Measurements from ENCODE around the gene CPT1A.

Gene CPT1A

GRCh38 chr11:68783216-68783821, 58.4 kb downstream of the CPT1A start:
- DNase-seq, result no peak

GRCh38 chr11:68782711-68783110, 59.0 kb downstream of the CPT1A start:
- no peak for DNase-seq

GRCh38 chr11:68780829-68781228, 60.9 kb downstream of the CPT1A start:
- peak; percentile 5 for DNase-seq

- DNase-seq, result no peak
These were observed 63.5 kb downstream of the CPT1A start for GRCh38 chr11:68778205-68778604.

DNA sequence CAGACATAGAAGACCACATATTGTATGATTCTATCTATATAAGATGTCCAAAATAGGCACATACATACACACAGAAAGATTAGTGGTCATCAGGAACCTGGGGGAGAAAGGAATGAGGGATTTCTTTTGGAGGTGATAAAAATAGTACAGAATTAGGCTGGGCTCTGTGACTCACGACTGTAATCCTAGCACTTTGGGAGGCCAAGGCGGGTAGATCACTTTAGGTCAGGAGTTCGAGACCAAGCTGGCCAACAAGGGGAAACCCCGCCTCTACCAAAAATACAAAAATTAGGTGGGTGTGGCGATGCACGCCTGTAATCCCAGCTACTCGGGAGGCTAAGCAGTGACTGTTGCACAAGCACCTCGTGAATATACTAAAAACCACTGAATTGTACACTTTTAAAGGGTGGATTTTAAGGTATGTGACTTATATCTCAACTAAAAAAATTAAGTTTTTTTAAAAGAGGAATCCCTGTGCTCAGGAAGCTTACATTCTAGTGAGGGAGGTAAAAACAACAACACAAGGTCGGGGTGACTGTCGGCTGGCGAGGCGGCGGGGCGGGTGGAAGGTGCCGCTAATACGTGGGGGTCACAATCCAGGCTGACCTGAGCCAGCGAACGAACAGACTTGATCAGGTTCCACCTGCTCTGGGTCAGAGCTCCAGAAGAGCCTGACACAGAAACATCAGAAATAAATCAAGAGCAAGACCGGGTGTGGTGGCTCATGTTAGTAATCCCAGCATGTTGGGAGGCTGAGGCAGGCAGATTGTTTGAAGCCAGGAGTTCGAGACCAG, 65.1 kb downstream of the CPT1A start:
- DNase-seq, result no peak

- no peak for DNase-seq
These were observed 65.7 kb downstream of the CPT1A start for GRCh38 chr11:68775951-68776388.

DNA sequence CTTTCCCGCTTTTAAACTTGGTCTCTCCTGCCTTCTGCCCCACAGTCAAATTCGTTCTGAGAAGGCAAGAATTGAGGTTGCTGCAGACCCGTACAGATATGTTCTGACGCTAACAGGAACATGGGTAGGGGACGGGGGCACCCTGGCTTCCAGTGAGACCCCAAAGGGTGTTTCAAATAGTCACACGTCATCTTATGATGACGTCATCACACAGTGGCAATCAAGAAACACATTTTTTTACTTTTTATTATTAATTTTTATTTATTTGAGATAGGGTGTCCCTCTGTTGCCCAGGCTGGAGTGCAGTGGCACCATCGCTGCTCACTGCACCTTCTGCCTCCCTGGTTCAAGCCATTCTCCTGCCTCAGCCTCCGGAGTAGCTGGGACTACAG, 67.5 kb downstream of the CPT1A start:
- DNase-seq, result no peak

DNA sequence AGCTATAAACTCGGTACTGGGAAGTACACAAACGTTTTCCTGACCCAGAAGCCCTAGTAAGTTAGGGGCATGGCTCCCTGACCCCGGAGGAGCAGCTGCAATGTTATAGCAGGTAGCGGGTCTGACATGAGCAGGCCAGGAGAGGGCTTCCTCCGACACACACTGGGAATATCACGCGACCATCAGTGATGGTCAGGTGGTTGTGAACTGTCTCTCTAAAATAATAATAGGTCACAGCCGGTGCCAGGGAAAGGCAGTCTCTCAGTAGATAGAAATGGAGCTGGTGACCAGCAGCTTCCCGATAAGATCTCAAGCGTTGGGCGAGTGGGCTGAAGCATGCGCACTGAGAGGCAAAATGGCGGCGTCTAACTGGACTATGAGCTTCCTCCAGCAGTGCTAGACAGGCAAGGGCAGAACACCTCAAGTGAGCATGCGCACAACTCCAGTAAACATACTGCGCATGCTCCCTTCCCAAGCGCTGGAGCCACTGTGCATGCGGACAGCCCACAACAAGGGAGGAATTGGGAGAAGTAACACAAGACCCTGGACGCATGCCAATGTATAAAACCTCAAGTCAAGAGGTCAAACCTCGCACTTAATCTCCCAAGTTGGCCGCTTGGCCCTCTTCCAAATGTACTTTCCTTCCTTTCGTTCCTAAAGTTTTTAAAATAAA, 68.1 kb downstream of the CPT1A start:
- no peak for DNase-seq

DNA sequence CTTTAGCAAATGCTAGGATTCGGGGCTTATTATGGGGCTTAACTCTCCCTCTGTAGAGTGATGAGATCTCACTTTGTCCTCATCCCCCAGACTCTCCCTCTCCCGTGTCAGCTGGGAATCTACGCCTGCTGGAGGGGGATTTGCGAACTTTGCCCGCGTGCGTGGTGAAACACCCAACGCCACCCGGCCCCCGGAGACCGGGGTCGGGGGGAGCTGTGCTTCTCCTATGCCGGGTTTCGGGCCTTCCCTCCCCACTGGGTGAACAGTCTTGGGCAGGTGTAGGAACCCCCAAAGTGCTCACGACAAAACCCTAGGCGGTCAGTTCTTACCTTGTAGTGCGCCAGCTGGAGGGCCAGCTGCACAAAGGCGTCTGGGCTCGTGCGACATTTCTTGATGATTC, 68.8 kb downstream of the CPT1A start:
- no peak for DNase-seq

DNA sequence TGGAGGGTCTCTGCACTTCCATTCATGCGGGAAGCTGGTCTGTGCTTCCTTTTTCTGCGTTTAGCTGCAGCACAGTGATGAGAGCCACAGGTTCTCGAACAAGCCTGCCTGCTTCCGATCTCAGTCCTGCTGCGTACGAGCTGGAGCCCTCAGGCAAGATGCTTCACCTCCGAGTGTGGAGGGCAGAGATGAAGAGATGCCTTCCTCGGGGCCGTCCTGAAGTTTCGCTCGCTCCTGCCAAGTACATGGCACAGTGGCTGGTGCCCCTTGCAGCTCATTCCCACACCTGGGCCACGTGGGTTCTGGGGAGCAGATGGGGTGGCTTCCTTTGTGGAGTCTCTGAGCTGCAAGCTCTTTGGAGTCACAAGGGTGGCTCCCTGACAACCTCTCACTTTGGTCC, 70.9 kb downstream of the CPT1A start:
- DNase-seq, result no peak

GRCh38 chr11:68767672-68768071, 74.0 kb downstream of the CPT1A start:
- no peak for DNase-seq

GRCh38 chr11:68766786-68767185, 74.9 kb downstream of the CPT1A start:
- no peak for DNase-seq

DNA sequence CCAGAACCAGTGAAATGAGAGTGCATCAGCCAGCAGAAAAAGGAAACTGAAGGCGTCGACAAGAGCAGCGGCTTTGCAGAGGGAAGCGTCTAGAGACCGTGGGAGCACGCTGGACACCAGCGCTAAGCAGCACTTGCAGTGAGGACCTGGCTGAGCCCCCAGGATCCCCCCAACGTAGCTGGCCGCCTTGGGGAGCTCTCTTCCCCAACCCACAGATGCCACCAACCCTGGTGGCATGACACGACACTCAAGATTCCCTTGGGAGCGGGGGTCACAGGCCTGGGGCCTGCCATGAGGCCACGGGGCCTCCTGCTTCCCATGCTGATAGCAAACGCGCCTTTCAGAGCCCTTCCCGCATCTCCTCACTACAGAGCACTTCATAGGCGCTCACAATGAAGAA, 77.0 kb downstream of the CPT1A start:
- DNase-seq, result no peak

DNA sequence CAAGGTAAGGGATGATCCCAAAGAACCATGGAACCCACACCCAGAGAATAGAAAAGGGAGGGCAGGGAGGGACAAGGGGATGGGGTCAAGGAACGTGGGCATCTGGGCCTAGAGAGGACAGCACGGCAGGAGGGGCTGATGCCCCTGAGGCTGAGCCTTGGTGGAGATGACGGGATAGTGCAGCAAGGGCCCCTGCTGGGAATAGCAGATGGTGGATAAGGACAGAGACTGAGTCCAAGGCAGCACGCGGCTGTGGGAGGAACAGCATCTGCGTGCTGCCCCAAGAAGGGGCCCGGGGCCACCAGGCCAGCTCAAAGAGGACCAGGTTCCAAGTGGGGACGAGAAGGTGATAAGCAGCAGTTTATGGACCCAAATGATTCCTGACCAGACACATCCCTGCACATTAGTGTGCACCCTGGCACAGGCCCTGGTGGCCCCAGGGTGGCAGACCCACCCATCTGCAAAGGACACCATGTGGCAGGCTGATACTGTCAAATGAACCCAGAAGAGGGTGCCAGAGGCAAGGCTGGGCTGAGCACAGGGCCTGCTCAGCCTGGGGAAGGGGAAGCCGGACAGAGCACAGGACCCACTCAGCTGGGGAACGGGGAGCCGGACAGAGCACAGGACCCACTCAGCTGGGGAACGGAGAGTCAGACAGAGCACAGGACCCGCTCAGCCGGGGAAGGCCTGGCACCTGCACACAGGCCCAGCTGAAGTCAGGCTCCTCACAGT, 77.6 kb downstream of the CPT1A start:
- no peak for DNase-seq

- DNase-seq, result no peak
These were observed 78.5 kb downstream of the CPT1A start for GRCh38 chr11:68763181-68763721.

DNA sequence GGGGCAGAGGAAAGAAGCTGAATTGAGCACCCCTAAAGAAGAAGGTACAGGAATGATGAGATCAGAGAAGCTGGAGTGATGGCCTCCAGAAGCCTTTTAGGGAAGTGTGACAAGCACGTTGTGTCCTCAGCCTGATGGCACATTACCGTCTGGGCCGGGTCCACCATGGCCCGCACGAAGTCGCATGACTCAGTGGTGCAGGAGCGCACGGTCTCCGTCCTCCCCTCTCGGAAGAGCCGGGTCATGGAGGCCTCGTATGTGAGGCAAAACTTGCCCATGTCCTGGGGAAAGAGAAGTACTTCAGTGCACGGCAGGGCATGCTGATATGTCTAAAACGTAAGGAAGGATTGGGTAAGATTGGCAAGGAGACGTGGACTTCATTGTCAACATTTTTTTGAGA, 79.2 kb downstream of the CPT1A start:
- DNase-seq, result no peak

DNA sequence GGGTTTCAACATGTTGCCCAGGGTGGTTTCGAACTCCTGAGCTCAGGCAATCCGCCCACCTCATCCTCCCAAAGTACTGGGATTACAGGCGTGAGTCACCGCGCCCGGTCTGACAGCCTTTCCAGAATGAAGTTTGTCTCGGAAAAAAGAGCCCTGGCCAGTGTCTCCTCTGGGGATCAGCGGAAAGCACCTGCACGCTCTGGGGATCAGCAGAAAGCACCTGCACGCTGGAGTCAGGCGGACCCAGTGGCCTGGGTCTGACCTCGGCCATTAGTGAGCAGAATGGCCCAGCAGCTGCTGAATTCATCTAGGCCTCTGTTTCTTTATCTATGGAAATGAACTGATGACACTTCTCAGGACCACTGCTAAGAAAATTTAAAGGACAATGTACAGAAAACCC, 79.9 kb downstream of the CPT1A start:
- DNase-seq, result no peak

DNA sequence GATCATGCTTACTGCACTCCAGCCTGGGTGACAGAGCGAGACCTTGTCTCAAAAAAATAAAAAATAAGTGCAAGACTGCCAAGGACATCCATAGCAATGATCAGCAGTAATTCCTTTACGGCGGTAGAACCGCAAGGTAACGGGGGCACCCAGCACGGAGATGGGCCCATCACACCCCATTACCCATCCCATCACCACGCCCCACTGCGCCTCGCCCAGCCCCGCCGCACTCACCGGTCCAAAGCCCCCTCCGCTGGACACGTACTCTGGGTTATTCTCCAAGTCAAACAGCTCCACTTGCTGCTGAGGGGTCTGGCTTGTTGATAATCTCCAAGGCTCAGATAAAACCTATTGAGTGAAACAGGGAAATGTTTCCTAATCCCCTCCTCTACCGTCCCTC, 81.7 kb downstream of the CPT1A start:
- DNase-seq, result no peak

DNA sequence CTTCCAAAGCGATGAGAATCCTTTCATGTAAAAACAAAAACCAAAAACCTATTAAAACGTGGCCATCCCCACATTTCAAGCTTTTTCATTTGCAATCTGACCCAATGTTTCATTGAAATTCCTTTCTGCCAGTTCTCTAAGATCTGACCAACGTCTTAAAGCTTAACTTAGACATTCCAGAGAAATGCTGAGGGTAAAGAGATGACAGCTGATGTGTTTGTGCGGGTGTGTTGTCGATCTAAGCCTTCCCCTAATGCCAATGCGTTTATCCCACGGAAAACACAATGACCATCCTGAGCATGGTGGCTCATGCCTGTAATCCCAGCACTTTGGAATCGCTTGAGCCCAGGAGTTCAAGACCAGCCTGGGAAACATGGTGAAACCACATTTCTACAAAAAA, 84.0 kb downstream of the CPT1A start:
- no peak for DNase-seq

DNA sequence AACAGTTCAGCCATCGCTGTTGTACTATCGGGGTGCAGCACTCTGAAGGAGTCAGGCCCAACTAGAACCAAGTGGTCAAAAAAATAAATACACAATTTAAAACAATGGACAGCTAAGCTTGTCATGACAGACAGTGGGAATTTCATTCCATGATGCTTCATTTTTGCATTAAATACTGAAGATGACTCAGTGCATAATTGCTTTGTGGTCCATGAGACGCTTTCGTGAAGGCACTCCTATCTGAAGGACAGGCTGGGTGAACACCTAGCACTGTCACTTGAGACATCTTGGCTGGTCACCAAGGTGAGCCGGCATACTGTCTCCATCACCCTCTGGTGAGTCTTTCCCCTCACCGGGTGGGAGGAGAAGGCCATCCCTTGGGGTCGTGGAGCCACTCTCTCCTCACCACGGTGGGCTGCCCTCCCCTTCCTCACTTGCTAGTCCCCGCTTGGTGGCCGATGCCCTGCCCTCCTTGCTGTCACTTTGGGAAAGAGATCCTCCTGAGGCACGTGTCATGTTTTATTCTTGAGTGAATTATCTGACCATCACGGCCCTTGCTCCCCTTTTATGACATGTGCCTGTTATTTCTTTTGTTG, 85.4 kb downstream of the CPT1A start:
- DNase-seq, result no peak

GRCh38 chr11:68753300-68753699, 88.4 kb downstream of the CPT1A start:
- DNase-seq, result no peak

DNA sequence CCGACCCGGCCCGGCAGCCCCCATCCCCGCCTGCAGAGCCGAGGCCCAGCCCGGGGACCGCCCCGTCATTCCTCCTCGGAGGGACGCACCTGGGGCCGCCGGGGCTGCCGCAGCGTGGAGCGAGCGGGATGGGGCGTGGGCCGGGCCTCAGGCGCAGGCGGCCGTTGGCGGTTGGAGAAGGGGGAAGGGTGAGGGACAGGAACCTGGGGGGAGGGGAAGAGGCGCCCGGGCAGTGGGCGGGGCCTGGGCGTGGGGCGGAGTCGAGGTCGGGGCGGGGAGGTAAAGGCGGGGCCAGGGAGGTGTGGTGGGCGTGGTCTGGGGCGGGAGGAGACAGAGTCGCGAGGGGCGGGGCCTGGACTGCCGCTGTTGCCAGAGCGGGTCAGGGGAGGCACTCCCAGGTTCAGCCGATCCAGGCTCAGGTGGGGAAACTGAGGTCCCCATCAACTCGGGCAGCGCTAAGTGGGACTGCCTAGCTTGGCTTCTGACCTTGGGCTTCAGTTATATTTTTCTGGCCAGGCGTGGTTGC, 90.3 kb downstream of the CPT1A start, which contains the start of gene TESMIN:
TESMIN (minus strand) TSS at position 190 of the 526 bp plus-strand sequence. CDS start 860 bp downstream, outside the sequence.
- DNase-seq, result peak; percentile 96

DNA sequence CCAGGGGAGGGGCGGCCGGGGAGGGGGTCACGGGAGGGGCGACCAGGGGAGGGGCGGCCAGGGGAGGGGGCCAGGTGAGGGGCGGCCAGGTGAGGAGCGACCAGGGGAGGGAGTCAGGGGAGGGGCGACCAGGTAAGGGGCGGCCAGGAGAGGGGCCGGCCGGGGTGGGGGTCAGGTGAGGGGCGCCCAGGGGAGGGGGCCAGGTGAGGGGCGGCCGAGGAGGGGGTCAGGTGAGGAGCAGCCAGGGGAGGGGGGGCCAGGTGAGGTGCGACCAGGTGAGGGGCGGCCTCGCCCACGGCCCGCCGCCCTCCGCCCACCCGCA, 90.8 kb downstream of the CPT1A start:
- no peak for DNase-seq
